KG1 (cell line): Measurements from ENCODE around the gene TPRN.

Experiments used
- DNase-seq: peaks from one replicate; lab custom pipeline; 2025; lab: John Stamatoyannopoulos, UW

Gene TPRN

DNA sequence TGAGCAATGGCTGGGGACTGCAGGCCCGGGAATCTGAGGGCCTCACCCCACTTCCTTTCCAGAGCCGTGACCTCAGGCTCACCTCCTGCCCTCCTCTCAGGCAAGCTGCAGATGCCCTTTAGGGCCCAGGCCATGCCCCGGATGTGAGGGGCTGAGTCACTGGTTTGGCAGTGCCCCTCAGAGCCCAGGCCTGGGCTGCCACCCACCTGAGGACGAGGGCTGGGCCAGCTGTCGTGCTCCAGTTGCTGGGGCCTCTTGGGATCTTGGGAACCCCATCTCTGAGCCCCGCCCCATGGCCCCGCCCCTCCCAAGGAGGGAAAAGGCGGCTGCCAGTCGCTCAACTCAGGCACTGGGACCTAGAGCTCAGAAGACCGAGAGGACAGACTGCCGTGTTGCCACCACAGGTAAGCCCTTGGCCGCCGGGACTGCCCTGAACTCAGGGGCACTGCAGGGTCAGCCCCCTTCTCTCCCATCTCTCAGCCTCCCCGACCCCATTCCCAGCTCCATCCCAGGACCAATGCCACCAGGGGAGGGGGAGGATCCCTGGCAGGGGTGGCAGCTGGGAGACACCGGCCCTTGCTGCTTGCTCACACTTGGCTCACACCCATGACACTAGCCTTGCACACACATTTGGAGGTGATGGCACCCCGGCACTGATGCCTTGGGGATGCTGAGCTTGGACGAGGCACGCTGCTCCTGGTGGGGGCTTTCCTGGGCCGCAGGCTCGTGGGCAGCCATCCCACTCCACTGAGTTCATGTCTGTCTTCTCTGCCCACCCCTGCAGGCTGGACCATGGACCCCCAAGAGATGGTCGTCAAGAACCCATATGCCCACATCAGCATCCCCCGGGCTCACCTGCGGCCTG lies 24.5 kb upstream of the TPRN start, which contains the start of gene CYSRT1:
Gene CYSRT1, plus strand, starts transcription at position 345 of the 865 bp plus-strand sequence. Its CDS starts 448 bp downstream, at position 793.
- DNase-seq = peak; percentile 13

DNA sequence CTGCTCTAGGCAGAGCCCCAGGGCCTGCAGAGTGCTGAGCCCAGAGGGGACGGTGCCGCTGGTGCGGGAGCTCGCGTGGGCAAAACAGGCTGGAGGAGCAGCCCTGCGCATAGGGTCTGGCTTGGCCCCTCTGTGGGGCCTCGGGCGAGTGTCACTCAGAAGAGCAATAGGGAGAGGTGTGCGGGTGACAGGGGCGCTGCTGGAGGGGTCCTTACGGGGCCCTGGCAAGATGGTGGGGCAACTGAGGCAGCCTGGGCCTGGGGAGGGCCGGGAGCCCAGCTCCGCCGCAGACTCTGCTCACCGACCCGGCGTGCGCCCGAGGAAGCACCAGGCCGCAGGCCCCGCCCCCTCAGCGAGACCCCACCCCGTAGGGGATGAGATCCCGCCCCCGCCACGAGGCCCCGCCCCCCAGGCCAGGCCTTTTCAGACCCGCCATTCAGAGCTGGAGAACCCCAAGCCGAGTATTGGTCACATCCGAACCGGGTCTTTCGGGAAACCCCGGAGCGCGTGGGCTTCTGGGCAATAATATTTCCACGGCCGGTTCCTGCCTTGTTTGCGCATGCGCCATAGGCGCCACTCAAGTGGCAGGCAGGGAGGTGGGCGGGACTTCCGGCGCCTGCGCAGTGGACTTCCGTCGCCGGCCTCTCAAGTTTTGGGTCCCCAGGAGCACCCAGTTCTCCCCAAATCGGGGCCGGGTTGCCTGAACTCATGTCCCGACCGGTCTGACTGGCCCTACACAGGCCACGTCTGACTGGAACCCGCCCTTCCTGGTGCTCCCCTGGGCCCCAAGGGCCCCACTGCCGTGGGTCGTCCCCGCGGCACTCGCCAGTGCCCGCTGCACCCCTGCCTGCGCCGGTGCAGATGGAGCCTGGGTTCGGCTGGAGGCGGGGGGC lies 22.8 kb upstream of the TPRN start:
- peak; percentile 96 for DNase-seq

DNA sequence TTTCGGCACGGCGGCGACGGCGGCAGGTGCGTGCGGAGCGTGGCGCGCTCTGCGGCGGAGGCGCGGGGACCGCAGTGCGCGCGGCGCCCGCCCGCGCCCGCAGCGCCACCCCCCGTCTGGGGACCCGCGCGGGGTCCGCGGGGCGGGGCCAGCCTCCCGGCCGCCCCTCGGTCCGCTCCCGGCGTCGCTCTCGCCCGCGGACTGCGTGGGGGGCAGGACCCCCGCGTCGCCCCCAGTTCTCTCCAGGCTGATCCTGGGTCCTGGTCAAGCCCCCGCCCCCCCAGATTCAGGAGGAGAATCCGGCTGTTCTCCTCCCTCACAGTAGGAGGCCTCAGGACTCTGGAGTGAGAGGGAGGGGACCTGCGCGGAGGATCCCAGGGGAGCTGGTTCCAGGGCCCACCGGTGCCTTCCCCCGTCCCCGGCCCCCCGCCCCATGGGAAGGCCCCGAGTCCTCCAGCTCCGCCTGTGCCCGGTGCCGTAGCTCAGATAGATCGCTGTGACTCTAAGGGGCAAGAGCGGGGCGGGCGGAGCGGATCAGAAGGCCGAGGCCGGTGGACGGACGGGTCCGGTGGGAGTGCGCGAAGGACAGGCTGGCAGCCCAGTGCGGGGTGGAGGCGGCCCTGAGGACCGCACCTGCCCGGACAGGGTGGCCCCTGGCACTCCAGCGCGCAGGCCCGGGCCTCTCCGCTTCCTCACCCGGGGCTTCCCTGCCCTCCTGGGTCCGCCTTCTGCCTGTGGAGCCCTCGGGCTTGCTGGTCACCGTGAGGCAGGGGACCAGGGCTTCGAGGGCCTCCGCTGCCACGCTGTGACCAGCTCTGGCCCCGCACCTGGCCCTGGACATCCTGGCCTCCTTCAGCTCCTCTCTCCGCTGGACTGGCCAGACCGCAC lies 21.9 kb upstream of the TPRN start, which contains the start of gene RNF208:
Gene RNF208, minus strand, starts transcription at position 51 of the 888 bp plus-strand sequence. CDS start 1,028 bp downstream, outside the sequence.
- no peak for DNase-seq

GRCh38 chr9:137221506-137222111 lies 21.1 kb upstream of the TPRN start:
- no peak for DNase-seq

DNA sequence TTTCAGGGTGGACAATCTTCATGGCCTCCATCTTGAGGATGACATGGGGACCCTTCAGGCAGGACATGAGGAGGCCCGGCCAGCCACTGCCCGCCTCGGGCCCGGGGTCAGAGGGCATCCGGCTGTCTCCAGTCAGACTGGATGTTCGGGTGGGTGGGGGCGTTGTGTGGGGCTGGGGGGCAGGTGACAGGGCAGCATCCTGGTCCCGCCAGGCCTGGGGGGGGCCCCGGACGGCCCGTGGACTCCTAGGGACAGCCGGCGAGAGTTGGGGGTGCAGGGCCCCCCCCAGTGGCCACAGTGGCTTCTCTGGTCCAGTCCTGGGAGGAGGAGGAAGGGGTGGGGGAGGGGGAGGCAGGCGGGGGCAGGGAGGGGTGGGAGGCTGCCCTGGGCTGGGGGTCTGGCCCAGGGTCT lies 20.6 kb upstream of the TPRN start:
- no peak for DNase-seq

DNA sequence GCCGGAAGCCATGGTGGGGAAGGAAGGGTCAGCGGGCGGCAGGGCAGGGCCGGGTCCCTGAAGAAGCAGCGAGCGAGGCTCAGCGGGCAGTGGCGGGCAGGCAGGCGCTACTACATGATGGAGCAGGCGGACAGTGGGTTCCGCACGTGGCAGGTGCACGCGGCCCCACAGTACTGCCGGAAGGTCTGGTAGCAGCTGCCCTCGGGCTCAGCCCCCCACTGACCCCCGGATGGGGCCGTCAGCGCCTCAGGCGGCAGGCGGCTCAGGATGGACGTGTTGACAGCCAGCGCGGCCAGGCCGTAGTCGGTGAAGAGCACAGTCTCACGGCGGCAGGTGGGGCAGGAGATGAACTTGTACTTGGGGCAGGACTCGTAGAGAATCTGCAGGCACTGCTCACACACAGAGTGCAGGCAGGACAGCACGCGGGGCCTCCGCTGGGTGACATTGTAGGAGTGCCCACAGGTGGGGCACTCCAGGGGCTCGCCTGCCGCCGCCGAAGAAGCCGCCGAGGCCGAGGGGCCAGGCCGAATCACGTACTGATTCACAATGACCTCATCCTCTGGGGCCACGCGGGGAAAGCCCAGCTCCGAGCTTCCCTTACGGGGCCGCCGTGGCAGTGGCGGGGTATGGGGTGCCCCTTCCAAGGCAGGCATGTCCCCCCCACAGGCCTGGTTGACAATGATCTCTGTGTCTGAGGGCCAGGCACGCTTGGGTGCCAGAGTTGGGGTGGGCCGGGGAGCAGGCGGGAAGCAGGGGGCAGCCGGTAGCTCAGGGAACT lies 20.0 kb upstream of the TPRN start:
- DNase-seq = no peak

DNA sequence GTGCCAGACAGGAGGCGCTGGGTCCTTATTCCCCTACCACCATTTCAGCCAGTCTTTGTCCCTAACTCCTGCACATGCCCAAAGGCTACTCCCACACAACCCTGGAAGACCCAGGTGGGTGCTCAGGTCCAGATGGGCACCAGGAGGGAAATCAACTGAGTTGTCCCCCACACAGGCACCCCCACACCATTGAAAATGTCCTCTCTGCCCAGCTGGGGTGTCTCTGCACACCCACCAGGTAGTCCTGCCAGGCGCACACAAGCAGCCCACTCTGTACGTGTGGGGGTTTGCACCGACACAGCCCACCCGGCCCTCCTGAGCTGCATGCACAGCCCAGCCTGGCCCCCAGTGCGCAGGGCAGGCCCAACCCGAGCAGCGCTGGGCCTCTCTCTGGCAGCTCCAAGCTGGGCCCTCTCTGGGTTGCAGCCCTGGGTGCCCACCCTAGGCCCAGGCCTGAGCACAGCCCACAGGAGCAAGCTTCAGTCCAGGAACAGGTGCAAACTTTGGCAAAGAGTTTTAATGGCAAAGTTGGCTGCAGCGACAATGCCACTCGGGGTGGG lies 19.3 kb upstream of the TPRN start:
- DNase-seq = no peak

DNA sequence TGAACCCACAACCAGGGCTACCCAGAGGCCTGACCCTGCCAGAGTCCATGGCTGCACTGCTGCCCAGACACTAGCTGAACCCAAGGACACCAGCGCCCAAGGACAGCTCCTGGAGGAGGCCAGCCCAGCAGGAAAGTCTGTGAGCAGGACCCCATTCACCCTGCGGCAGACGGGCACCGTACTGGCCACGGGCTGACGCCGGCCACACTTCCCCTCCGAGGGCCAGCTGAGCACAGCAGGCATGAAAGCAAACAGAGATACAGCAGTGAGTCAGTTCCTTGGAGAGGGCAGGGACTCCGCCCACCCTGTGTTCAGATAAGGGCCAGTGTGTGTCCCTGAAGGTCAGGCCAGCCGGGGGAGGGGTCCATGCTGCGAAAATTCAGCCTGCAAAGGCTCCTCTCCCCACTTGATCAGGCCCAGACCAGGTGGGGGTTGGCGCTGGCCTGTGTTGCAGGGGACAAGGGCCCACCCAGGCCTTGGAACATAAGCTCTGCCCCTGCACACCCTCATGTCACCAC lies 18.3 kb upstream of the TPRN start:
- DNase-seq = no peak

DNA sequence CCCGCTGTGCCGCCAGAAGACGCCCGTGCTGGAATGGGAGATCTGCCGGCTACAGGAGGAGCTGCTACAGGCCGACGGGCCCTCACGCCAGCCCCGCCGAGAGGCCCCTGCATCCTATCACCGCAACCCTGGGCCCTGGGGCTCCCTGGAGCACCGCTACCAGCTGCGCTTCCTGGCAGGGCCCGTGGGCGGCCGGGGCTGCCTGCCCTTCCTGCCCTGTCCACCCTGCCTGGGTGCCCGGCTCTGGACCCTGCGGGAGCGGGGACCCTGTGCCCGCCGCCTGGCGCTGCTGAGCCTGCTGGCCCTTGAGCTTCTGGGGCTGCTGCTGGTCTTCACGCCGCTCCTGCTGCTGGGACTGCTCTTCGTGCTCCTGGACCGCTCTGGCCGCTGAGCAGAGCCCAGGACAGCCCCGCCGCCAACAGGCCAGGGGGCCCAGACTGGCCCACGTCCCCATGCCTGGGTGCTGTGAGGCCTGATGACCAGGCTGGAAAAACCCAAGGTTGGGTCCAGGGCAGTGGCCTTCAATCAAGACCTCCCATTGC lies 17.7 kb upstream of the TPRN start:
- no peak for DNase-seq

DNA sequence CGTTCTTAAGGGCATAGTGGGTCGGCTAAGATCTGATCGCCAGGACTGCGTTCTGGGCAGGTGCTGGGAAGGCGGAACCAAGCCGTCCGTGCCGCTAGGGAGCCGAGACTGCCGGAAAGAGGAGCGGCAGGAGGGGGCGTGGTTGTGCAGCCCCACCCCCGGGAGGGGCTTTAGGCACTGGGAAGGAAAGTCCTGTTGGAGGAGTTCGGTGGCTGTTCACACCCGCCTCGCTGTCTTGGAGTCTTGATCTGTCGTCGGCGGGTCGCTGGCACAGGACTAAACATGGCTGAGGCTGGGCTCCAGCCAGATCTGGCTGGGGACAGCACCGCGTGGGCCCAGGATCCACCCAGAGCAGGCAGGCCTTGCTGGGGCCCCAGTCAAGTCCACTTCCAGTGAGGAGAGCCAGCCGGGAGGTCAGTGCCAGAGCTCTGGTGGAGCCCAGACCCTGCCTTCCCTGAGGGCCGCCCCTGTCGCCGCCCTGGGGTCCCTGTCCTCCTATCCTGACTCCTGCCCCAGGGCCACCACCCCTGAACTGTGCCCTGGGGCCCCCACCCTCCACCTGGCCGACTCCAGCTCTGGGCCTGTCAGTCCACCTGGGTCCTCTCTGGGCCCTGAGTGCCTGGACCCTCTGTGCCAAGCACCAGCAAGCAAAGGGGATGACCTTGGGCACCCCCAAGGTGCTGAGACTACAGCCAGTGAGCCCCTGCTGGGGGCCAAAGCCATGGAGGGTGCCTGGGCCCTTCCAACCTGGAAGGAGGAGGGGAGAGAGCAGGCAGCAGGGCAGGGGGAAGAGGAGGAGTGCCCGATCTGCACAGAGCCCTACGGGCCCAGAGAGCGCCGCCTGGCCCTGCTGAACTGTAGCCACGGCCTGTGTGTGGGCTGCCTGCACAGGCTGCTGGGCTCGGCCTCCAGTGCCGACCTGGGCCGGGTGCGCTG lies 17.0 kb upstream of the TPRN start:
- no peak for DNase-seq

GRCh38 chr9:137216188-137216965 lies 15.8 kb upstream of the TPRN start:
- no peak for DNase-seq

- DNase-seq = no peak
Observed at GRCh38 chr9:137215196-137215986, 14.8 kb upstream of the TPRN start.

DNA sequence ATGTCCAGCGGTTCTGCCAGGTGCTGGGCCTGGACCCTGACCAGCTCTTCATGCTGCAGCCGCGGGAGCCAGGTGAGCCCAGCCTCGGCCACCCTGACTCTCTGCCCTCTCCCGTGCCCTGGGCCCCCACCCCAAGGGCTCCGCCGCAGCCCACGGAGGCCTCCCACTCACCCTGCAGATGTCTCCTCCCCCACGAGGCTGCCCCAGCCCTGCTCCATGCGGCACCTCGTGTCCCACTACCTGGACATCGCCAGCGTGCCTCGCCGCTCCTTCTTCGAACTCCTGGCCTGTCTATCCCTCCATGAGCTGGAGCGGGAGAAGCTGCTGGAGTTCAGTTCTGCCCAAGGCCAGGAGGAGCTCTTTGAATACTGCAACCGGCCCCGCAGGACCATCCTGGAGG lies 14.1 kb upstream of the TPRN start:
- no peak for DNase-seq

DNA sequence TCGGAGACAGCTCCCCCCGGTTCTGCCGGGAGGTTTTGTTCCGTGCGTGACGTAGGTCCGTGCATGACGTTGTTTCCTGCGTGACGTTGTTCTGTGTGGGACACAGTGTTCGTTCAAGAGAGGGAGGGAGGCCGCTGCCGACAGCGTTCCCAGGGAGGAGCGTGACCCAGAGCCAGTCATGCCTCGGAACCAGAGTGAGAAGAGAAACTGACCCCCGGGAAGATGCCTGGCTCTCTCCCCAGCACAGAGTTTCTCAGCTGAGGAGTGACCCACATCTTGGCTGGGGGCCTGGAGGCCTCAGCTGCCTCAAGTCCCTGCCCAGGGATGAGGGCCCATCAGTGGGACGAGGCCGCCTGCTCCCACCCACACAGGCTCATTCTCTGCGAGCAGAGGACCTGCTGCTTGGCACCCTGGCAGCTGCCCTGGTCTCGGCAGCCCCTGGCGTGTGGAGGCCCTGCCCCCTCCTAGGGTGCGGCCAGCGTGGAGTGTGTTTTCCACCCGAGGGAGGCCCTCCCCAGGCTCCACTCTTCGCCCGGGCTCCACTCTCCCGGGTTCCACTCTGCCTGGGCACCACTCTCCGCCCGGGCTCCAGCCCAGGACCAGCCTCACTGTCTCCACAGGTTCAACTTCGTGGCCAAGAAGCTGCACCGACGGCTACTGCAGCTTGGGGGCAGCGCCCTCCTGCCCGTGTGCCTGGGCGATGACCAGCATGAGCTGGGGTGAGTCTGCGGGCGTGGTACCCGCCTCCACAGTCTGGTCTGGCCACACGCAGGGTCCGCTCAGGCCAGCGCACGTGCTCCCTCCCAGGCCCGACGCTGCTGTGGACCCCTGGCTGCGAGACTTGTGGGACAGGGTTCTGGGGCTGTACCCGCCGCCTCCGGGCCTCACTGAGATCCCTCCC lies 12.9 kb upstream of the TPRN start:
- DNase-seq = no peak

DNA sequence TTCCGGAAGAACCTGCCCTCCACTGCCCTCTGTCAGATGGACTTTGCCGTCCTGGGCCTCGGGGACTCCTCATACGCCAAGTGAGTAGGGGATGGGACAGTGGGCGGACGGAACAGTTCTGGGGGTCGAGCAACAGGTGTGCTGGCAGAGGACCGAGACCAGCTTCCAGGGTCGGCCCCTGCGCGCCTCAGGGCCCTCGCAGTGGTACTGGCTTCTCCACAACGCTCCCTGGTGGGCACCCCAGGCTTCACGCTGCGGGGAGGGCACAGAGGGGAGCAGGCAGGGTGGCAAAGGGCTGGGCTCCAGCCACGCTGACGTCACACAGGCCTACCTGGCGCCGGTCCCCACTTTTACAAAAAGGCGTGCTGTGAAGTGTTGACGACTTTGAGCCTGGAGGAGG lies 12.0 kb upstream of the TPRN start:
- DNase-seq = no peak

DNA sequence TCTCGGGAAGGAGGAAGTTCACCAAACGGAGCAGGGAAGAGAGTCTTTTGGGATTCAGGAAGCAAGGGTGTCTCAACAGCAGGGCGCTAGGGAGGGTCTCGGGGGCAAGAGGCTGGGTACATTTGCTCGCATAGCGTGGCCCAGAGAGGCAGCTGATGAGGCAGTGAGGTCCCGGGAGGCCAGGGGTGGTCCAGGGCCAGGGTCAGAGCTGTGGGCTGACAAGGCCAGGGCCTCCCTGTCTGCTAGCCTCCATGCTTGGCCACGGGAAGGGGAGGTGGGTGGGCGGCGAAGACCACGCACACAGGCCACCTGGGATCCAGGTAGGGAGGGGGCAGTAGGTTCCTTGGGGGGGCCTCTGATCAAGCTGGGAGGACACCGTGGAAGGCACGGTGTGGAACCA lies 11.0 kb upstream of the TPRN start:
- no peak for DNase-seq
